ENCODE measurements around the gene IFNLR1.

The IFNLR1 gene

DNA sequence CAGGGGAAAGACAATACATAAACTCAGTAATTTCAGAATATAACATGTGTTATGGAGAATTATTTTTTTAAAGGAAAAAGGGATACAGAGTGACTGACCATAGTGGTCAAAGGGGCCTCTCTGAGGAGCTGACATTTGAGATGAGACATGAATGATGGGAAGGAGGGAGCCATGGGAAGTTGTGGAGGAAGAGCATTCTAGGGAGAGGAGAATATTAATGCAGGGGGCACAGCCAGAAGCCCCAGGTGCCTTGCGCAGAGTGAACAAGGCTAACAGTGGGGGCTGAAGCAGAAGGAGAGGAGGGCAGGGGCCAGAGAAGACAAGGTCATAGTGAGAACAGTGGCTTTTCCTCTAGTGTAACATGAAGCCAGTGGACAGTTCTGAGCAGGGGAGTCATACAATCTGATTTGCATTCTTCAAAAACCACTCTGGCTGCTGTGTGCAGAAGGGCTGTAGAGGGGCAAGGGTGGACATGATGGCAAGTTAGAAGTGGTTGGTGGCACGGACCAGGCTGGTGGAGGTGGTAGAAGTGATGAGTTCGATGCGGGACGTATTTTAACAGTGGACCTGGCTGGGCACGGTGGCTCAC lies 28.2 kb upstream of the IFNLR1 start:
- H2AFZ ChIP-seq (ENCODE audit: low read length) = no peak overlapping the region
- no peaks in the 10 kb centered on the region for H4K20me1 ChIP-seq (ENCODE audit: insufficient read depth, low read length)
- no peak overlapping the region for H3K27ac ChIP-seq (ENCODE audit: low read length)
- H3F3A ChIP-seq (ENCODE audit: insufficient read depth, low read length) = no peaks in the 10 kb centered on the region
- H3K79me2 ChIP-seq (ENCODE audit: low read length) = no peaks in the 10 kb centered on the region
- TF ChIP-seq EZH2 (optimal IDR thresholded peaks at IDR 0.05; ENCODE audit: low read depth, low read length) = no peak
- TF ChIP-seq, protein P1, sequence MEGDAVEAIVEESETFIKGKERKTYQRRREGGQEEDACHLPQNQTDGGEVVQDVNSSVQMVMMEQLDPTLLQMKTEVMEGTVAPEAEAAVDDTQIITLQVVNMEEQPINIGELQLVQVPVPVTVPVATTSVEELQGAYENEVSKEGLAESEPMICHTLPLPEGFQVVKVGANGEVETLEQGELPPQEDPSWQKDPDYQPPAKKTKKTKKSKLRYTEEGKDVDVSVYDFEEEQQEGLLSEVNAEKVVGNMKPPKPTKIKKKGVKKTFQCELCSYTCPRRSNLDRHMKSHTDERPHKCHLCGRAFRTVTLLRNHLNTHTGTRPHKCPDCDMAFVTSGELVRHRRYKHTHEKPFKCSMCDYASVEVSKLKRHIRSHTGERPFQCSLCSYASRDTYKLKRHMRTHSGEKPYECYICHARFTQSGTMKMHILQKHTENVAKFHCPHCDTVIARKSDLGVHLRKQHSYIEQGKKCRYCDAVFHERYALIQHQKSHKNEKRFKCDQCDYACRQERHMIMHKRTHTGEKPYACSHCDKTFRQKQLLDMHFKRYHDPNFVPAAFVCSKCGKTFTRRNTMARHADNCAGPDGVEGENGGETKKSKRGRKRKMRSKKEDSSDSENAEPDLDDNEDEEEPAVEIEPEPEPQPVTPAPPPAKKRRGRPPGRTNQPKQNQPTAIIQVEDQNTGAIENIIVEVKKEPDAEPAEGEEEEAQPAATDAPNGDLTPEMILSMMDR (IDR thresholded peaks at IDR 0.05; ENCODE audit: low read length) = no peak
- TF ChIP-seq EZH2phosphoT487 (IDR thresholded peaks at IDR 0.05; ENCODE audit: low read length) = no peak
- H3K36me3 ChIP-seq (replicated peaks; ENCODE audit: insufficient read depth, low read length) = no peaks in the 10 kb centered on the region
- no peak overlapping the region for H3K9ac ChIP-seq (ENCODE audit: low read length)
- no peaks in the 10 kb centered on the region for H3K9me3 ChIP-seq (replicated peaks; ENCODE audit: insufficient read depth, low read length)
- H3K4me3 ChIP-seq (ENCODE audit: low read length) = no peak overlapping the region
- no peaks in the 10 kb centered on the region for H3K9me2 ChIP-seq (replicated peaks; ENCODE audit: insufficient read depth, low read length)
- no peaks in the 10 kb centered on the region for H3K4me1 ChIP-seq (ENCODE audit: low read length)
- no peaks in the 10 kb centered on the region for H3K27me3 ChIP-seq (replicated peaks; ENCODE audit: insufficient read depth, low read length)
- no peak overlapping the region for H3K4me2 ChIP-seq (ENCODE audit: low read depth, low read length)
- DNase-seq = no peak

DNA sequence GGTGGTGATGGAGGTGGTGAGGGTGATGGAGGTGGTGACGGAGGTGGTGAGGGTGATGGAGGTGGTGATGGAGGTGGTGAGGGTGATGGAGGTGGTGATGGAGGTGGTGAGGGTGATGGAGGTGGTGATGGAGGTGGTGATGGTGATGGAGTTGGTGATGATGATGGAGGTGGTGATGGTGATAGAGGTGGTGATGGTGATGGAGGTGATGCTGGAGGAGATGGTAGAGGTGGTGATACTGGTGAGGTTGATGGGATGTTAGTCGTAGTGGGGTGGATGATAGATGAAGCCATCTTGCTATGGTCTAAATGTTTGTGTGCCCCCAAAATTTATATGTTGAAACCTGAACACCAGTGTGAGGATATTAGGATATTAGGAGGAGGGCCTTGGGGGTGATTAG lies 25.3 kb upstream of the IFNLR1 start:
- H3K27ac ChIP-seq (ENCODE audit: low read length) = no peak overlapping the region
- no peaks in the 10 kb centered on the region for H3K4me1 ChIP-seq (ENCODE audit: low read length)
- TF ChIP-seq, protein P1 (IDR thresholded peaks at IDR 0.05; ENCODE audit: low read length) = no peak
- TF ChIP-seq EZH2phosphoT487 (IDR thresholded peaks at IDR 0.05; ENCODE audit: low read length) (no peak), EZH2 (optimal IDR thresholded peaks at IDR 0.05; ENCODE audit: low read depth, low read length) (no peak)

DNA sequence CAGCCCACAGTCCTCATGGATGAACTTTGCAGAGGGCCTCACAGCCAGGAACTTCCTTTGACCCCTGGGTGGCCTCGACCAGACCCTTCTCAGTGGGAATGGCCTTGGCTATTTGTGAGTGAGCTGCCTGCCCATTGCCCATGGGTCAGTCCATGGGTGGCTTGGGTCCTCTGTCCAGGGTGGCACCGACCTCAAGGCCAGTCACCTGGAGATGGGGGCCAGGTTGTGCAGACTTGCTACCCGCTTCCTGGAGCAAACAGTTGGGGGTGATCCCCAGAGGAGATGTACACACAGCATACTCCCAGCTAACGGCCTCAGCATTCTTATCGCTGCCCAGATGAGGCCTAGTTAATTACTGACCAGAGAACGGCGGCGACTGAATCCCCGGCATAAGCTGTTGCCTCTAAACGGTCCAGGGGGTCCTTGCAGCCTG lies 23.1 kb upstream of the IFNLR1 start:
- no peaks in the 10 kb centered on the region for H3K27me3 ChIP-seq (replicated peaks; ENCODE audit: insufficient read depth, low read length)
- H3F3A ChIP-seq (ENCODE audit: insufficient read depth, low read length) = peaks cover 12% of the 10 kb centered on the region
- no peak overlapping the region for H3K27ac ChIP-seq (ENCODE audit: low read length)
- no peak overlapping the region for H3K4me3 ChIP-seq (ENCODE audit: low read length)
- no peaks in the 10 kb centered on the region for H3K9me3 ChIP-seq (replicated peaks; ENCODE audit: insufficient read depth, low read length)
- no peak overlapping the region for H3K4me2 ChIP-seq (ENCODE audit: low read depth, low read length)
- TF ChIP-seq EZH2 (optimal IDR thresholded peaks at IDR 0.05; ENCODE audit: low read depth, low read length) (no peak), EZH2phosphoT487 (IDR thresholded peaks at IDR 0.05; ENCODE audit: low read length) (no peak)
- TF ChIP-seq, protein P1 (IDR thresholded peaks at IDR 0.05; ENCODE audit: low read length) = no peak
- no peaks in the 10 kb centered on the region for H3K79me2 ChIP-seq (ENCODE audit: low read length)
- peaks cover 18% of the 10 kb centered on the region for H3K4me1 ChIP-seq (ENCODE audit: low read length)
- DNase-seq = no peak
- no peak overlapping the region for H3K9ac ChIP-seq (ENCODE audit: low read length)
- no peak overlapping the region for H2AFZ ChIP-seq (ENCODE audit: low read length)
- H3K9me2 ChIP-seq (replicated peaks; ENCODE audit: insufficient read depth, low read length) = no peaks in the 10 kb centered on the region
- H3K36me3 ChIP-seq (replicated peaks; ENCODE audit: insufficient read depth, low read length) = no peaks in the 10 kb centered on the region
- no peaks in the 10 kb centered on the region for H4K20me1 ChIP-seq (ENCODE audit: insufficient read depth, low read length)

More for the DNA sequence above, 25.3 kb upstream of the IFNLR1 start:
- H3K9ac ChIP-seq (ENCODE audit: low read length) = no peak overlapping the region
- no peaks in the 10 kb centered on the region for H4K20me1 ChIP-seq (ENCODE audit: insufficient read depth, low read length)
- no peak for DNase-seq
- H3K9me2 ChIP-seq (replicated peaks; ENCODE audit: insufficient read depth, low read length) = no peaks in the 10 kb centered on the region
- H3F3A ChIP-seq (ENCODE audit: insufficient read depth, low read length) = no peaks in the 10 kb centered on the region
- H3K4me3 ChIP-seq (ENCODE audit: low read length) = no peak overlapping the region
- H3K4me2 ChIP-seq (ENCODE audit: low read depth, low read length) = no peak overlapping the region
- no peak overlapping the region for H2AFZ ChIP-seq (ENCODE audit: low read length)
- H3K9me3 ChIP-seq (replicated peaks; ENCODE audit: insufficient read depth, low read length) = no peaks in the 10 kb centered on the region
- no peaks in the 10 kb centered on the region for H3K79me2 ChIP-seq (ENCODE audit: low read length)
- no peaks in the 10 kb centered on the region for H3K36me3 ChIP-seq (replicated peaks; ENCODE audit: insufficient read depth, low read length)
- no peaks in the 10 kb centered on the region for H3K27me3 ChIP-seq (replicated peaks; ENCODE audit: insufficient read depth, low read length)

All from MM.1S (cell line).